Uterus (tissue), 4 donors: ENCODE data around the gene EPHB3. TPM values are rescaled to one million over a fixed set of nuclear protein-coding genes. Genes with fewer than 3 reads are reported as not detected.
A peak's percentile ranks its signal among the peaks of the same experiment; 100 is the strongest.

Experiments used
- DNase-seq, 2 donors: peaks; one replicate each; pipeline ENCODE4 v3.0.0-alpha.2; 2019 to 2020
- H3K27ac ChIP-seq, 2 donors: fragments of 200-600 bp; sonication (generic); 1 replicate in 1 of 2; 2 replicates in 1 of 2; pipeline ENCODE4 v1.5.1; 2016 to 2018
- H3K27me3 ChIP-seq, 2 donors: fragments of 200-600 bp; sonication (generic); one replicate each; pipeline ENCODE4 v1.5.1; 2018 to 2019; ENCODE audit warnings: control low read depth in 1 of 2
- H3K36me3 ChIP-seq, 2 donors: fragments of 200-600 bp; sonication (generic); one replicate each; pipeline ENCODE4 v1.5.1; 2019; ENCODE audit warnings: control low read depth in 1 of 2
- H3K4me1 ChIP-seq, 2 donors: fragments of 200-600 bp; sonication (generic); one replicate each; pipeline ENCODE4 v1.5.1; 2018 to 2019; ENCODE audit warnings: control low read depth in 1 of 2
- H3K4me3 ChIP-seq, 2 donors: fragments of 200-600 bp; sonication (generic); 1 replicate in 1 of 2; 2 replicates in 1 of 2; pipeline ENCODE4 v1.5.1; 2018 to 2019; ENCODE audit warnings: mild to moderate bottlenecking in 1 of 2
- H3K9me3 ChIP-seq, 2 donors: fragments of 200-600 bp; sonication (generic); one replicate each; pipeline ENCODE4 v1.5.1; 2019; ENCODE audit warnings: control low read depth in 1 of 2
- CTCF ChIP-seq, 4 experiments: fragments of 200-600 bp in 2 of 4; fragments of 450-650 bp in 2 of 4; sonication (generic) in 2 of 4; IDR thresholded peaks; one replicate each; pipeline ENCODE4 v1.5.1; 2016 to 2019; ENCODE audit warnings: antibody characterized with exemption in 4 of 4, mild to moderate bottlenecking in 2 of 4, moderate library complexity in 1 of 4
- POLR2A ChIP-seq, 2 donors: fragments of 450-650 bp; IDR thresholded peaks; one replicate each; pipeline ENCODE4 v1.6.1; 2016; ENCODE audit warnings: antibody characterized with exemption in 2 of 2, mild to moderate bottlenecking in 1 of 2, moderate library complexity in 1 of 2
- intact Hi-C: fragments of 100-400 bp; cut with DNase I; formaldehyde crosslinking; loops from one replicate; pipeline ENCODE4 v1.15.1; 2023; ENCODE audit warnings: low total_unique reads
- total RNA-seq, 4 donors: library from RNA; depleted of rRNA in 3 of 4; stranded (reverse); fragments of >200 nt in 3 of 4; gene quantifications; one replicate each; pipeline versions ENCODE4 v1.1.0 to v1.2.4, GENCODE V29; 2014 to 2023
- donor health status: DM: yes; HTN: yes; CAD: no.

EPHB3 gene
- total RNA-seq, 4 donors from 2014 or later, result 2.0 to 70.2 (median 19.7) TPM

- Histone ChIP-seq H3K9me3 (no peaks in the 10 kb centered on the region), H3K36me3 (no peaks in the 10 kb centered on the region), H3K27me3 (no peaks in the 10 kb centered on the region), H3K4me3 (no peak overlapping the region), H3K27ac (no peak overlapping the region), H3K4me1 (peaks cover 5 to 8% of the 10 kb centered on the region in 2 donors)
- no peak for DNase-seq
- TF ChIP-seq CTCF (IDR thresholded peaks at IDR 0.05) (no peak), POLR2A (IDR thresholded peaks at IDR 0.05) (no peak)
- intact Hi-C loops, result no loop called here
Measured at GRCh38 chr3:184586851-184587250, 25.3 kb downstream of the EPHB3 start.

GRCh38 chr3:184588776-184589175 lies 27.2 kb downstream of the EPHB3 start:
- Histone ChIP-seq H3K4me1 (peaks cover 0 to 10% of the 10 kb centered on the region in 2 donors), H3K4me3 (no peak overlapping the region), H3K9me3 (no peaks in the 10 kb centered on the region), H3K27ac (no peak overlapping the region), H3K27me3 (no peaks in the 10 kb centered on the region), H3K36me3 (no peaks in the 10 kb centered on the region)
- DNase-seq, result no peak
- intact Hi-C loops, result no loop called here
- TF ChIP-seq CTCF (IDR thresholded peaks at IDR 0.05) (no peak), POLR2A (IDR thresholded peaks at IDR 0.05) (no peak)

- TF ChIP-seq POLR2A (IDR thresholded peaks at IDR 0.05) (no peak), CTCF (IDR thresholded peaks at IDR 0.05) (no peak)
- no peaks in the 10 kb centered on the region for H3K36me3 ChIP-seq
- intact Hi-C loops, result no loop called here
- no peak for DNase-seq
- no peak overlapping the region for H3K4me3 ChIP-seq
- H3K27me3 ChIP-seq, result no peaks in the 10 kb centered on the region
- no peaks in the 10 kb centered on the region for H3K9me3 ChIP-seq
- H3K4me1 ChIP-seq, result peaks cover 0 to 10% of the 10 kb centered on the region in 2 donors
- H3K27ac ChIP-seq, result peak overlapping the region; percentile 12 to 42
Measured at GRCh38 chr3:184590795-184591194, 29.2 kb downstream of the EPHB3 start.

GRCh38 chr3:184591789-184592188 lies 30.2 kb downstream of the EPHB3 start:
- no peak for TF ChIP-seq CTCF (IDR thresholded peaks at IDR 0.05)
- TF ChIP-seq POLR2A (IDR thresholded peaks at IDR 0.05), result no peak
- H3K4me1 ChIP-seq, result peaks cover 0 to 10% of the 10 kb centered on the region in 2 donors
- no peaks in the 10 kb centered on the region for H3K36me3 ChIP-seq
- H3K27me3 ChIP-seq, result no peaks in the 10 kb centered on the region
- no peak for DNase-seq
- peak overlapping the region; percentile 80 to 81 for H3K27ac ChIP-seq
- no peaks in the 10 kb centered on the region for H3K9me3 ChIP-seq
- intact Hi-C loops, result no loop called here
- no peak overlapping the region for H3K4me3 ChIP-seq

- intact Hi-C loops, result no loop called here
- Histone ChIP-seq H3K4me1 (peaks cover 0 to 10% of the 10 kb centered on the region in 2 donors), H3K36me3 (no peaks in the 10 kb centered on the region), H3K27ac (peak overlapping the region; percentile 80 to 81), H3K27me3 (no peaks in the 10 kb centered on the region), H3K4me3 (no peak overlapping the region), H3K9me3 (no peaks in the 10 kb centered on the region)
- DNase-seq, result peak; percentile 88 to 90
- no peak for TF ChIP-seq CTCF (IDR thresholded peaks at IDR 0.05)
- TF ChIP-seq POLR2A (IDR thresholded peaks at IDR 0.05), result no peak
Measured at GRCh38 chr3:184592371-184593219, 31.0 kb downstream of the EPHB3 start.
